HG03066 (cell line): ENCODE results near the gene TINAG.
A peak's percentile ranks its signal among the peaks of the same experiment; 100 is the strongest.

Source experiments
- ATAC-seq: cut with Tn5 transposase; IDR thresholded peaks from one replicate; pipeline ENCODE4 v1.9.1; 2021; ENCODE audit warnings: low read depth; ENCODE audit not compliant: unreplicated experiment

TINAG gene

DNA sequence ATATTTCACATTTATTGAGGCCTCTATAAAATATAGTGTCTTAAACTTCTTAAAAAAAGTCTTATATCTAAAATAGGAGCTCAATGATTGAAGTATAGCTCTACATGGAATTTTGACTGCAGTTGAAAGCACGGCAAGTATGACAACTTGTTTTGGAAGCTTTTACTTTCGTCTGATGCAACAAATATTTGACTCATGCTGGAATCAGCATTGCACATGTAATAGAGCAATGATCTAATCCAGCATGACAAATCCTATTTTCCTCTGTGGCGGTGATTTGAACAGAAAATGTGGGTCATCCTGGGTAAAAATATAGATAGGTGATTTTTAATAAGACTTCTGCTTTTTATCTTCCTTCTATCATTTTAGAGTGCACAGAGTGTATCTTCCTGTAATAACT, 111.6 kb downstream of the TINAG start:
- ATAC-seq, result no peak

DNA sequence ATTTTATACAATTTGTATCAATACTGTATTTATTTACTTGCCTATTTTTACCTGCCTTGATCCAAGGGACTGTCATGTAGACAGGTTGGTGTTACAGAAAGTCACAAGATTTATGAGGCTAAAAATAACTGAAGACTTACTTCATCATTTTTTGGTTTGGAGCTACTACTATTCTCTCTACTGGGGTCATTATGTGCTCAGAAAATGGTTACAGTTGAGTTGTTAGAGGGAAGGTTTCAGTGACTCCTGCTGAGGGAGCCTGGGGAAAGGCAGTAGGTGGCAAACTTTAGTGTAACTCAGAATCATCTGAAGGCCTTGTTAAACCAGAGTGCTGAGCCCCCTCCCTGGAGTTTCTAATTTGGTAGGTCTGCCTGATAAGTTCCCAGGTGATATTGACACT, 118.8 kb downstream of the TINAG start:
- no peak for ATAC-seq

DNA sequence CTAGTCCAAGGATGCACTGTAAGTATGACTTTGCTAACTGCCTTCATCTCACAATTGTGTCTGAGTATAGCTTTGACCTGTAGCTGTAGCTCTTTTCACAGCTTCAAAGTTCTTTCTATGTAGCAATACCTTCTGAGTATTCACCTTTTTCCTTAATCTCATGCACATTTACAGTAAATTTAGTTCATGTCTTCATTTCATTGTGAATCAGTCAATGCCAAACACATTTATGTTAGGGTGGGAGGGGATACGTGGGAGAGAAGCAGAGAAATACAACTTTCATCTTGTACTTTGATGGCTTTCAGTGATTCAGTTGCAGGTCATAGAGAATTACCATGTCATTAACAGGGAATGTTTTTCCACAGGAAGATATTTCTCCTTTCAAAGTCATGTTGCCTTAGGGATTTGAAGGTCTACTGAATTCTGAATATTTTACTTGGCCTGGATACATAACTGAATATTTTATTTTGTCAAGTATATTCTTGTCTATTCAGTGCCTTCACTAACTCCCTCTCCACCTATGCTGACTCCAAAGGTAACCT, 119.2 kb downstream of the TINAG start:
- ATAC-seq, result no peak

DNA sequence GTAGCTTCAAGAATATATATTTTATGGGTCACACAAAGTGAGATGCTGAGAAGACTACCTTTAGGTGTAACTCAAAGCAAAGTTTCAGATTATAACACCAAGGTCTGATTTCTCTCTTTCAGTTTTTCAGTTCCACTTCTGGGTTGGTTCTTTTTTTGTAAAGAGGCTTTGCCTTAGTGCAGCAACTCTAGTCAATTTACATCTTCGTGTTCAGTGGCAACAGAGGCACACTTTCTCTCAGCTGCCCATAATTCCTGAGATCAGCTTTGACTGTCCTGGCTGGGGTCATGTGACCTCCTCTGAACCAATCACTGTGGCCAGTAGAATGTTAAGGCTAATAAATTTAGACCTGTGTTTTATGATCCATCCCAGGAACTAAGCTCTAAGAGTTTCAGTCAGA, 120.2 kb downstream of the TINAG start:
- ATAC-seq, result peak; percentile 94

DNA sequence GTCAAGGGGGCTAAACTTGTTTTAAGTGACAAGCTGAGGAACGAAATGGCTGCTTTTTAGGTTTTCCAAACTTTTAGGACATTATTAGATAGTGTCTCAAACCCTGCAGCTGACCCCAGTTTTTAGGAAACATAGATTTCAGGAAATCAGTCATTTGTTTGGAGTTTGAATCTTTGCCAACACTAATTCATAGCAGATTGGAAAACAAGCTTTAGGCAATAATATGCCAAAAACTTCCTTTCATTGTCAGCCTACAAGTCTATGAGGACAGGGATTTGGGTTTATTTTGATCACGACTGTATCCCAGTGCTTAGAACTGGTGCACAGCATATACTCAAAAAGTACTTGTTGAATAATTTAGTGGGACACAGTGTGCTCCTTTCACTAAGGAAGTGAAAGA, 123.2 kb downstream of the TINAG start:
- ATAC-seq, result no peak
